HG02759 (cell line): ENCODE results near the gene LENEP.

Source experiments
- ATAC-seq: cut with Tn5 transposase; IDR thresholded peaks from one replicate; pipeline ENCODE4 v1.9.1; 2021; ENCODE audit warnings: mild to moderate bottlenecking, moderate library complexity; ENCODE audit not compliant: unreplicated experiment

LENEP gene

DNA sequence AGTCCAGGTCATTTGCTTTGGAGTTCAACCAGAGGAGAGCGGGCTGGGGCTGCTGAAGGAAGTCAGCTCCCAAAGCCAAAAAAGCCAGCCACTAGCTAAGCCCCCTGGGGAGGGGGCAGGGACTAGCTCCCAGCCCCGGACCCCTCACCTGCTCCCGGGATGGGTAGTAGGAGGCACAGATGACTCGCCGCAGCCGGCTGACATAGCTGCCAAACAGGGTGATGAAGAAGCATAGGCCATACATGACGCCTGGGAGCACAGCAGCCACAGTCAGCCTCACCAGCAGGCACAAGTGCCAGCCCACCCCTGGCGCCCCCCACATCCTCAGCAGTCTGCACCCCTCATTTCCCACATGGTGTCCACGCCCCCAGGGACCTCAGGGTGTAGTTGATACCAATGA, 32.8 kb downstream of the LENEP start:
- ATAC-seq: no peak

DNA sequence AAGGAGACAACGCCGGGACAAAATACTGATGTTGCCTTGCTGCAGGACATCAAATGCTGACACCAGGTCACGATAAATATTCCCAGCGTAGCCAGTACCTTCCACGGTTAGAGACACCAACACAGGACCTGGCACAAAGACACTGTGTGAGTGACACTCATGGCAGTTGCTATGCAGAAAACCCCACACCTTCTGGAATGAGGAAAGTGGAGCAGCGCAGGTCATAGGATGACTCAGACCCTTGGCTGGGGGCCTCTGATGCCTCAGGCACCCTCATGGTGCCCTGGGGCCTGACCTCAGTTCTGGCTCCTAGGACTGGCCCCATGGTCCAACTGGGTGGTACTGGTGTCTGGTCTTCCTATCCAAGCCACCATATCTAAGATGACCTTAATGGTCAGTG, 33.2 kb downstream of the LENEP start:
- no peak for ATAC-seq

DNA sequence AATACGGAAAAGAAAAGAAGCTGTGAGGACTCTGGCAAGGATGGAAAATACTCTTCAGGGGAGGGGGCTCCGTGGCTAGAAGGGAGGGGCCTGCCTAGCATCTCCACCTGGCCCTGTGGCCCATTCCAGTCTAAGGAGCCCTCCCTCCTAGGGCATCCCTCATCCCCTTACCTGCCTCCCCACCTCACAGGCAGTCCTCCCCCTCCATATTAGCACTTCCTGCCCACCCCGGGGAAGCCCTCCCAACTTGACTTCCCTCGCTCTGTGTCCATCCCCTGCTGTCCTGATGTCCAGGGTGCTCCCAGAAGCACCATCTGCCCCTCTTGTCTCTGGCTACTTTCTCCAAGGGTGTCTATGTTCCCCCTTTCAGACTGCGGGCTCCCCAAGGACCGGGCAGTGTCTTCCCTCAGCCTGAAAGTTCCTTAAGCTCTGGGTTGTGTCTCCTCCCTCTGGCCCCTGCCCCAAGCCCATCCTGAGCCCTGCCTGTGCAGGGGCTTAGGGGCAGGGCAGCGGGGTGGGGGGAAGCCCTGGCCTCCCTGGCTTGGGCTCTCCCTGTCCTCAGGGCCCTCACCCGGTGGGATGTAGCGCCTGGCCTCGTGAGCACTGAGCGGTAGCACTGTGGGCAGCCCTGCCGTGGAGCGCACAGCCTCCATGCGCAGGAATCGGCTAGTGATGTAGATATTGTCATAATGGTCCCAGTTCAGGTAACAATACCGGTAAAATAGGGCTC, 36.3 kb downstream of the LENEP start:
- ATAC-seq: no peak

DNA sequence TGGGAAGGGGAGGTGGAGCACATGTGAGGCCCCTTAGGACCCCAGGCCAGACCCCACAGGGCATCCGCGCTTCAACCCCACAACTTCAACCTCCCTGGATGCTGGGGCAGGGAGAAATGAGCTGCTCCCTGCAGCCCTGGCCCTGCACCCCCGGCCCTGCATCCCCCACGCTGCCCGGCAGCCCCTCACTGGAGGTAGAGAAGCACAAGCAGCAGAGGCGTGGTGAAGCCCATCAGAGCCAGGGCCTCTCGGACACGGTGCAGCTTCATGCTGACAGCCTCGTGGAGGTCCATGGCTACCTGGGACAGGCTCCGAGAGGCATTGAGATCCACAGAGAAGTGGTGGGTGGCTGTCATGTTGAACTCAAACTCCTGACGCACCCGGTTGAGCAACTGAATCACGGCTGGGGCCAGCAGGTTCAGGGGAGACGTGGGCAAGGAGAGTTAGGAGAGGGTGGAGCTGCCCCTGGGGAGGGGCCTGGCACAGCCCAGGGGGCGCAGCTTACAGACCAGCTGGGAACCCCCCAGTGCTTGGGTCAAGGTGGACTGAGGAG, 36.9 kb downstream of the LENEP start:
- ATAC-seq: no peak

DNA sequence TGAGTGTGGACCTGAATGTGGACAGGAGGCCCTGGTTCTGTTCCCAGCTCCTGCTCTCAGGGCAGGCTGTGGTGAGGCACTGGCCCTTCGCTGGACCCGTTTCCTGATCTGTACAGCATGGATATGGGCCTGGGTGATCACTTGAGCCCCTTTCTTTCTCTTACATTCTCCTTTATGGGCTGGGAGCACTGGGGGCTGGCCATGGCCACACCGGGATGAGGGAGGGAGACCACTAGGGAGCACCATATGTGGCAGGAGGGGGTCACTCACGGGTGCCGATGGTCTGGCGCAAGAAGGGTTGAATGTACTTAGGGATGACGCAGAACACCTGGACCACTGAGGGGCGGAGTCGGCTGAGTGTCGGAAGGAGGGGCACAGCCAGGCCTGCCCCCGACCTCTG, 37.5 kb downstream of the LENEP start:
- ATAC-seq: no peak

DNA sequence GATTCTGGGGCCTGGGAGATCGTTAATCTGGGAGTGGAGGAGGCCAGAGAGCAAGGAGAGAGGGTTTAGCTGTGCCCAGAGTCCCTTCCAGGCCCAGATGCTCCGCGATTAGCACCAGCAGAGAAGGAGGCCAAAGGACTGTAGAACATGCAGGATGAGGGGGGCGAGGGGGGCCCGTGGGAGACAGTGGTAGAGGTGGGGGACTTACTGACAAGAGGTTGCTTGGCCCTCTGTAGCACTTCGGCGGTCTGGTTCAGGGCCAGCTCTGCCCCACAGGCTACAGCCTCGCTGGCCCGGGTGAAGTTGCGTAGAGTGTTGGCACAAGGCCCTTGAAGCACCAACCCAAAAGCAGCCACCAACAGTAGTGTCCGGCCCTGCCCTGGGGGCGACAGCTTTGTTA, 39.5 kb downstream of the LENEP start:
- ATAC-seq: no peak

DNA sequence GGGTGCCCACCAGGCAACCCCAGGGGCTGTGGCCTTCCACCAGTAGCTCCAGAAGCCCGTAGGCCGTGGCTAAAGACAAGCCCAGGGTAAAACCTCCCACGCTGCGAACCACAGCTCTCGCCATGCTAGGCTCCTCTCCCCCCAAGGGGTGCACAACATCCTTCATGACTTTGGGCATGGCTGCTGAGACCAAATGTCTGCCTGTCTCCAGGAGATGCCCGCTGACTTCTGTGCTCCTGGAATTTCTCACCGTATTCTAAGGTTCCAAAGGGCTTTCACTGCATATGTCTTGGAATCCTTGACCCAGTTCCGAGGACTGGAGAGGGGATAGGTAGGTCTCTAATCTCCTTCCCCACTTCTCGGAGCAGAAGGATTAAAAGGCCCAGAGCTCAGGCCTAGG, 40.1 kb downstream of the LENEP start, which contains the start of the genes DCST1 and DCST2:
DCST1 (plus strand) TSS at position 301 of the 400 bp plus-strand sequence. CDS start 213 bp downstream, outside the sequence.
DCST2 (minus strand) TSS at position 258 of the 400 bp plus-strand sequence; CDS start at position 178, 80 bp downstream.
- ATAC-seq: no peak

DNA sequence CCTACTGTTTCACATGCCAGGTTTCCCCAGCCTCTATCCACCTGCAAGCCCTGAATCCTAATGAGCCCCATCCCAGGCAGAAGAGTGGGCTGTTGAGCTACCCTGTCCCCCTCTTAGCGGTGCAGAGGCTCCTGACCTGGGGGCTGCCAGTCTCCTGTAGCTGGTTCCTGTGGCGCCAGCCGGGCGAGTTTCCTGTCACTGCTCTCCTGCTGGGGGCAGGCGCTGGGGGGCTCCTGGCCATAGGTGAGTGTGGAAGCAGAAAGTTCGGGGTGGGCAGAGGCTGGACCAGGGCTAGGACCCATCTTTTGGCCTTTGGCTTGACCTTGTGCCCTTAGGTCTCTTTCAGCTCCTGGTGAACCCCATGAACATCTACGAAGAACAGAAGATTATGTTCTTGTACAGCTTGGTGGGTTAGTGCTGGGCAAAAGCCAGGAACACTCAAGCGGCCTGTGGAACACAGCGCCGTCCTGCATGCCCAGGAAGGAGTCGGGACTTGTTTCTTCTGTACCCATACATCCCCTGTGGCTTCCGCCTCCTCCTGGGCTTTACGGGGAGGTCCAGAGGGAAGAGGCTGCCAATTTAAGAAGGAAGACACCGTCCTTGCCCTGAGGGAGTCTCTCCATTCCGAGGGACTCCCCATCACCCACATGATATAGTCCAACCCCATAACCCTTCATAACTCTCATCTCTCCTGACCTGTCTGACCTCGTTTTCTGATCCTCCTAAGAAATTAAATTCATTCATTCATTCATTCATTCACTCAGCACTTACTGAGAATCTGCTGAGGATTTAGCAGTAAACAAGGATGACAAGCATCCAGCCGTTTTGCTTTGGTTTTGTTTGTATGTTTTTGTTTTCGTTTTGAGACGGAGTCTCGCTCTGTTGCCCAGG, 41.2 kb downstream of the LENEP start:
- no peak for ATAC-seq

DNA sequence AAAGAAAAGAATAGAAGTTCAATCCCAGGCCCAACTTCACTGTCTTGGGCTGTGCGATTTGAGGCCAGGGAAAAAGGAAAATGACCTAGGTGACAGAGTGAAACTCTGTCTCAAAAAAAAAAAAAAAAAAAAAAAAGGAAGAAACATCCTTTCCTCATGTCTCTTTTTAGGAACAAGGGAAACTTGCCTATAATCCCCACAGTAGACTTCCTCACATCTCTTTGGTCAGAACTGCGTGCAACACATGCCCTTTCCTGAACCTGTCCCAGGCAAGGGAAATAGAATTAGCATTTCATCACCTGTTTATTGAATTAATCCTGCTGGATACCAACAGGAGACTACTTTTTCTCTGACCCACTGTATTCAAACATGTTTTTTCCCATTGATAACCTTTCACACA, 42.5 kb downstream of the LENEP start:
- ATAC-seq: no peak

DNA sequence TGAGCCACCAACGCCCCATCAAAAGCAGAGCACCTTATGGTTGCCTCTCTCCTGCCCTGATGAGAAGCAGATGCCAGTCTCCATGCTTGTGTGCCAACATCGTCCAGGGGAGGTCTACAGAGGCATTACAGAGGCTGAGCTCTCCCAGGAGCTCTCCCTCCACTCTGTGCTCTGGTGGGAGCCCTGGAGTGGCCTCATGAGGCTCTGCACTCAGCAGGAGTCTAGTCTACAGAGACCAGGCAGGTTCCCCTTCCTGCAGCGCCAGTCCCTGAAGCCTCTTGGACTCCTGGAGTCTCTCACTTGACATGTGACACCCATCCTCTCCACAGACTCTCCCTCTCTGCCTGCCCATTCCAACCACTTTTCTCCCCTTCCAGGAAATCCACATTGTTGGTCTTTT, 43.7 kb downstream of the LENEP start:
- no peak for ATAC-seq

DNA sequence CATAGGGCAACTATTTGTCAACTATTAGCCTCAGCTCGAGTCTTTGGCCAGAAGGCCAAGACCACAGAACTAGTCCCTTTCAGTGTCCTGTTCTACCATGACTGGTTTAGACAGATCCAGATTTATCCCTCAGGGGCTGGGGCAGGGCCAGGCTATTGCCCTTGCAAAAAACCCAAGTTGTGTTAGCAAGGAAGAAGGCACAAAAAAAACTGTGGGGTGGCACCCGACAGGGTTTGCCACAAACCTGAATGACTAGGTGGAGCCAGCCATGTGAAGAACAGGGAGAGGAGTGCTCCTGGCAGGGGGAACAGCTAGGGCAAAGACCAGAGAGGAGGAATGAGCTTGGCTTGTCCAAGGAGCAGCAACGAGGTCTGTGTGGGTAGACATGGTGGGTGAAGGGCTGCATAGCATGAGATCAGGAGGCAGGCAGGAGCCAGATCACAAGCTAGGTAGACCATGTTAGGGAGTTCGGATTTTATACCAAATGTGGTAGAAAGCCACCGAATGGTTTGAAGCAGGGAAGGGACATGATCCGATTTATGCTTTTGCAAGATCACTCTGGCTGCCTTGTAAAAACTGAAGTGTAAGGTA, 44.6 kb downstream of the LENEP start:
- no peak for ATAC-seq

DNA sequence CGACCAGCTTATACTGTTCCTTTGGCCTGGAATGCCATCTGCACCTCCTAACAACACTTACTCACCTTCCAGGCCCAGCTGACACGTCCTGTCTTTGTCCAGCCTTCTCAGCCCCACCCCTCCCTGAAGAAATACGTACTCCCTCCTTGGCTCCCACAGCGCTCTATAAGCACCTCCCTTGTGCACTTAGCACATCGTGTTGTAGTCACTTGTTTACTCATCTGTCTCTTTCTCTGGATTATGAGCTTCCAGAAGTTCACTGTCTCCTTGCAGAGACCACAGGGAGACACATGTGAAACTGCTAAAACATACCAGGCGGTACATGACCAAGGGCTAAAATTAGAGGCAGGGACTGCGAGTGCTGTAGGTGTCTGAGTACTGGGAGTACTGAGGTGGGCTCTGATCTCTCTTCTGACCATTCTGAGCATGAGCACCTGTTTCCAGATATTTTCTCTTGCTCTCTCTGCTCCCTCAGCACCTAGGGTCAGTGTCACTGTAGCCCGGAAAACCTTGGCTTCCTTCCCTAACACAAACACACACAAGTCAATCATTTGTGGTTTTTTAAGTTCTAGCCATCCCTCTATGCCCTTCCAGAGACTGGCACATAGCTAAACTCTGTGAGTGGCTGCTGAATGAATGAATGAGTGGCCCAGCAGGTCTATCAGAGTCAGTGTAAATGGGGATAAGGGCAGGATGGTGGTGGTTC, 45.4 kb downstream of the LENEP start:
- ATAC-seq: no peak

DNA sequence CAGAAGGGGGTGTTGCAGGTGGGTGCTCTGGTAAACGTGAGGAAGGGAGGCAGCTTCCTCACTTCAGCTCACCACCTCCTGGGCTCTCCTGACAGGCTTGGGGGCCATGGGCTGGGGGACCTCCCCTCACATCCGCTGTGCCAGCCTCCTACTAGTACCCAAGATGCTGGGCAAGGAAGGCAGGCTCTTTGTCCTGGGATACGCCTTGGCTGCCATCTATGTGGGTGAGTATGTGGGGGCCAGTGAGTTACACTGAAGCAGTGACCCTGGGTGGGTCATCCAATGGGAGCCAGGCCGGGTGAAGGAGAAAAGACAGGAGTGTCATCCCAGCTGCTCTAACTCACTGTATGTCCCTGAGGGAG, 45.9 kb downstream of the LENEP start:
- no peak for ATAC-seq

DNA sequence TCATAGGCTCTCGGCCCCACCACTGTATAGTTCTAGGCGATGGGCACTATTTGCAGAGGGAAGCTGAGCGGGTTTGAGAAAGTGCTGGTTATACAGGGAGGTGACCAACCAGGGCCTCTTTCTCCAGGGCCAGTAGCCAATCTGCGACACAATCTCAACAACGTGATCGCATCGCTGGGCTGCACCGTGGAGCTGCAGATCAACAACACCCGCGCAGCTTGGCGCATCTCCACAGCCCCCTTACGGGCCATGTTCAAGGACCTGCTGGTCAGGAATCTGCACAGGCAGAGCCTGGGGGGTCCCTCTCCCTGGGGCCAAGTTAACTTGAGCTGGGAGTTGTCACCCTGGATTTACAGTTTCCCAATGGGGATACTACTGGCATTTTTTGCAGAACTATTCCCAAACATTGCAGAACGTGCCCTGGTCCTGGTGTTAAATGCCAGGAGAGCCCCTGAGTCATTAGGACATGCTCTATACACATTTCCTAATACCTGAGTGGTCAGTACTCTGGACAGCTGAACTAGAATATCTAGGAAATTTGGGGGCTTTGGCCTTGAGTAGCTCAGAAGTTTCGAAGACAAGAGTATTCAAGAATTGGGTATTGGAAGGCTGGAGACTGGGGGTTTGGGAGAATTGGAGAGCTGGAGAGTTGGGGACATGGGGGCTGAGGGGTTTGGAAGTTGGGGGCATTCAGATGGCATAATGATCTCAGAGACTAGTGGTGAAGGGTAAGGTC, 47.1 kb downstream of the LENEP start:
- ATAC-seq: no peak

DNA sequence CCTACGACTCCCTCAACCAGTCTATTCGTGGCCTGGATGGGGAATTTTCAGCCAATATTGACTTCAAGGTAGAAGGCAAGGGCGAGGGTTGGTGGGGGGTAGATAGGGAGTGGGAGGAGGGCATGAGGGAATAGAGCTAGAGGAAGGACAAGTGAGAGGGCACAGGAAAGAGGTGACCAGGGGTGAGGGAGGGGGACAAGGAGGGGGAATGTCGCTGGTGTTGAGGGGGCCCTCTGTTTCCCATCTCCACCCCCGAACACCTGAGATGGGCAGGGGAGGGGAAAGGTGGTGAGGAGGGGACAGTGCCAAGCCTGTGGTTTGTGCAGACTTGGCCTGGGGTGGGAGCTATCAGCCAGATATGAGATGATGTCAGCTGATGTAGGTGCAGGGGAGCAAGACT, 49.4 kb downstream of the LENEP start:
- no peak for ATAC-seq

DNA sequence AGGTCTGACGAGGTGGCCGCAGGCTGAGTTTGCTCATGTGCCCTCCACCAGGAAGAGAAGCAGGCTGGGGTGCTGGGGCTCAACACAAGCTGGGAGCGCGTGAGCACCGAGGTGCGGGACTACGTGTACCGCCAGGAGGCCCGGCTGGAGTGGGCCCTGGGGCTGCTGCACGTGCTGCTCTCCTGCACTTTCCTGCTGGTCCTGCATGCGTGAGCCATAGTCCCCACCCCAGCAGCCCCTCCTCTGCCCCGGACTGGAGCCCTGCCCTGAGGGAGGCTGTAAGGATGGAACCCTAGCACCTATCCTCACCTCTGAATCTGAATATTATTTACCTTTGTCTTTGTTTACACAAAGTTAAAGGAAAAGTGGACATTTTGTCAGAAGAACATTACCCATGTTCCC, 49.9 kb downstream of the LENEP start:
- no peak for ATAC-seq

DNA sequence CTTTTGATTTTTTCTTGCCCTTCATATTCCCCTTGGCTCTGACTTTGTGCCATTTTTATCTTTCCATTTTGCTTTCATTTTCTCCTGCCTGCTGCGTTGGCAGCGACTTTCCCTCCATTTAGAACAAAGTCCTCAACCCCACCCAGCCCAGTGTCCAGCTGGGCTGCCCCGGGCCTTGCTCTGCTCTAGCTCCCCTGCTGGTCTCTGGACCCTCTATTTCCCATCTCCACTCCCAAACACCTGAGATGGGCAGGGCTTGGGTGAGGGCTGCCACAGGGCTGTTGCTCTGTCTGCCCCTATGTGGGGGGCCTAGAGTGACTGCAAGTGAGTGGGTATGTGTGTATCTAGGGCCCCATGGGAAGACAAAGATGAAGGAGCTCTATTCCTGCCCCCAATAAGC, 50.4 kb downstream of the LENEP start:
- no peak for ATAC-seq
